Glomerular endothelial cell (primary cell): ENCODE data around the gene ATP11B. TPM values are rescaled to one million over a fixed set of nuclear protein-coding genes. Genes with fewer than 3 reads are reported as not detected.
"Not testable (repeated sequence)": the region's sequence is repeated elsewhere in the genome, so short reads cannot be mapped to it uniquely, and the experiment has no call there.

ENCODE experiments used
- DNase-seq: peaks from one replicate; pipeline ENCODE4 v3.0.0-alpha.2; 2011; ENCODE audit warnings: low read depth, low spot score; ENCODE audit errors: extremely low read depth
- total RNA-seq: library from RNA; depleted of rRNA; stranded (reverse); fragments of >200 nt; gene quantifications from 2 replicates; pipeline ENCODE4 v1.2.3, GENCODE V29; 2015

Gene ATP11B
- total RNA-seq, 1 donor from 2014 or later: 42.6 TPM

GRCh38 chr3:182794455-182795388 lies 1.4 kb downstream of the ATP11B start:
- no peak for DNase-seq

GRCh38 chr3:182795389-182795782 lies 2.1 kb downstream of the ATP11B start:
- no peak for DNase-seq

- no peak for DNase-seq
These were observed 3.0 kb downstream of the ATP11B start for GRCh38 chr3:182796310-182796709.

GRCh38 chr3:182797876-182798275 lies 4.6 kb downstream of the ATP11B start:
- DNase-seq: no peak

- not testable (repeated sequence) for DNase-seq
These were observed 5.8 kb downstream of the ATP11B start for GRCh38 chr3:182799143-182799542.

- no peak for DNase-seq
These were observed 7.2 kb downstream of the ATP11B start for GRCh38 chr3:182800508-182800907.

- DNase-seq: no peak
These were observed 9.4 kb downstream of the ATP11B start for GRCh38 chr3:182802413-182803390.

- no peak for DNase-seq
These were observed 10.3 kb downstream of the ATP11B start for GRCh38 chr3:182803596-182803995.

- DNase-seq: no peak
These were observed 13.8 kb downstream of the ATP11B start for GRCh38 chr3:182807061-182807460.

- DNase-seq: no peak
These were observed 14.9 kb downstream of the ATP11B start for GRCh38 chr3:182808041-182808770.

GRCh38 chr3:182809531-182809930 lies 16.2 kb downstream of the ATP11B start:
- no peak for DNase-seq

GRCh38 chr3:182810574-182811268 lies 17.4 kb downstream of the ATP11B start:
- no peak for DNase-seq

GRCh38 chr3:182811269-182811596 lies 17.9 kb downstream of the ATP11B start:
- DNase-seq: no peak

GRCh38 chr3:182812123-182812522 lies 18.8 kb downstream of the ATP11B start:
- DNase-seq: no peak

- DNase-seq: no peak
These were observed 21.2 kb downstream of the ATP11B start for GRCh38 chr3:182814419-182815062.

GRCh38 chr3:182816181-182816580 lies 22.9 kb downstream of the ATP11B start:
- no peak for DNase-seq

GRCh38 chr3:182818296-182818978 lies 25.1 kb downstream of the ATP11B start:
- DNase-seq: no peak

GRCh38 chr3:182821221-182821981 lies 28.1 kb downstream of the ATP11B start:
- DNase-seq: no peak
